Lung microvascular endothelial cell (primary cell): ENCODE measurements around the gene NTRK2. TPM values are rescaled to one million over a fixed set of nuclear protein-coding genes. Genes with fewer than 3 reads are reported as not detected.

ENCODE experiments used
- DNase-seq, 2 donors: peaks; one replicate each; pipeline versions ENCODE4 v3.0.0 to v3.0.0-alpha.2; 2010; ENCODE audit warnings: low read depth in 2 of 2
- total RNA-seq: library from RNA; depleted of rRNA; stranded (reverse); fragments of >200 nt; gene quantifications from 2 replicates; pipeline ENCODE4 v1.2.1, GENCODE V29; 2014

The NTRK2 gene
- total RNA-seq, 1 donor from 2014 or later, result under 0.01 TPM

- no peak for DNase-seq
Observed at GRCh38 chr9:84731696-84732095, 62.2 kb downstream of the NTRK2 start.

DNA sequence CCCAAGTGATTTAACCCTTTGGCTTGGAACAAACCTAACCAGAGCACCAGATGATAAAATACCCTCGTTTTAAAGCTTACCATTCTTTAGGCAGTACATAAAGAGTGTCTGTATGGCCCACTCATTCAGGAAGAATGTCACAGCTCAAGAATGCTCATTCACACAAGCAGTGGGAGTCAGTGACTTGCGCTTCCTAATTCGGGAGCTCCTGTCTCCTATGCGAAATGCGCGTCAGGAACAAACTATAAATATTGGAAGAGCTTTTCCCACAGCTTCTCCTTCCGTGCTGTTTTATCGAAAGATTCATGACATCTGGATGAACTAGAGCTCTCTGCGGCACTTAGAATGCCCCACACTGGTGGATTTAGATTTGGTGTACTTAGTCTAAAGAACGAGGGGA, 66.6 kb downstream of the NTRK2 start:
- DNase-seq, result no peak

DNA sequence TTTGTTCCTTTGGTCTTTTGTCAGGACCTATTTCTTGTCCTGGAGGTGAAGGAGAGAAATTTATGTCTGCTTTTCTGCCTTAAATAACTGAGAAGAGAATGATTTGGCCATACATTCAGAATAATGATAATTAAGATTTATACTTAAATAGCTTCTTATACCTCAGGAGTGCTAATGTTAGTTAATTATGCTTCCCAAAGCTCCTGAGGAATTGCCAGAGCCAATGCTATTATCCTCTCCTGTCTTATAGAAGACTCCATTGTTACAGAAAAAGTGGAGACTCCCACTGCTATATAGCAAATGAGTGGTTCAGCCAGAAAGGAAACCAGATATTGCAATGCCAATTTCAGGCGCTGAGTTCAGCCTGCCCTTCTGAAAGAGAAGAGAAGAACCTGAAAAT, 67.0 kb downstream of the NTRK2 start:
- no peak for DNase-seq

DNA sequence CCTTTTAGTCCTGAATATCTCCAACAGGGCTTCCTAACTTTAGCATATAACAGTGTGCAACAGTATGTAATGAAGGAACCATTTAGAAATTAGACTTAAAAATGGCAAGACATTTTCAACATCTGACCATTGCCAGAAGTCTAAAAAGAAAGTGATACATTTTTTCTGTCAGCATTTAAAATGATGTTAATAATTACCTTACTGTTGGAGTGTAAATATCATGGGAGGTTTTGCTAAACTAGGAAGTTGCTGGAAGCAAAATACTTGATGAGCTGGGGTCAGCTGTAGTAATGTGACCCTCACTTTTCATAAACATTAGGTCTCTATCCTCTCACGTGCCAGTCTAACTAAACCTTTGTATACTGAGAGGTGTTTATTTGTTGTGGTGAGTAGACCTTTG, 68.8 kb downstream of the NTRK2 start:
- DNase-seq, result no peak

DNA sequence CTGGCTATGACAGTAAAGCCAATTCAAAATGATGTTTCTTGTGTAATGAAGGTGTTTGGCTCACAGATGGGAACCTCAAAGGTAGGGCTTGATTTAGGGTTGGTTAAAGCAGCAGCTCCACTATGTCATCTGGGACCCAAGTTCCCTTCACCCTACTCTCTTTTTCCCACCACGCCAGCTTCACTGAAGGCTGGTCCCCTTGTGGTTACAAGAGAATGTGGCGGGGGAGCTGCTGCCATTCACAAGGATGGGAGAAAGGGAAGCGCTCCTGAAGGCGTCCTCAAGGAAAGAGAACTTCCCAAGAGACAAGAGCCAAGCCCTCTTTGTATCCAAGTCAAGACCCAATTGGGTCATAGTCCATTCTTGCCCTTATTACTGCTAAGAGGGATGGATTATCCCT, 72.7 kb downstream of the NTRK2 start:
- no peak for DNase-seq

- no peak for DNase-seq
Observed at GRCh38 chr9:84744195-84744594, 74.7 kb downstream of the NTRK2 start.

GRCh38 chr9:84744726-84745125, 75.2 kb downstream of the NTRK2 start:
- DNase-seq, result no peak

GRCh38 chr9:84748112-84748511, 78.6 kb downstream of the NTRK2 start:
- DNase-seq, result no peak

DNA sequence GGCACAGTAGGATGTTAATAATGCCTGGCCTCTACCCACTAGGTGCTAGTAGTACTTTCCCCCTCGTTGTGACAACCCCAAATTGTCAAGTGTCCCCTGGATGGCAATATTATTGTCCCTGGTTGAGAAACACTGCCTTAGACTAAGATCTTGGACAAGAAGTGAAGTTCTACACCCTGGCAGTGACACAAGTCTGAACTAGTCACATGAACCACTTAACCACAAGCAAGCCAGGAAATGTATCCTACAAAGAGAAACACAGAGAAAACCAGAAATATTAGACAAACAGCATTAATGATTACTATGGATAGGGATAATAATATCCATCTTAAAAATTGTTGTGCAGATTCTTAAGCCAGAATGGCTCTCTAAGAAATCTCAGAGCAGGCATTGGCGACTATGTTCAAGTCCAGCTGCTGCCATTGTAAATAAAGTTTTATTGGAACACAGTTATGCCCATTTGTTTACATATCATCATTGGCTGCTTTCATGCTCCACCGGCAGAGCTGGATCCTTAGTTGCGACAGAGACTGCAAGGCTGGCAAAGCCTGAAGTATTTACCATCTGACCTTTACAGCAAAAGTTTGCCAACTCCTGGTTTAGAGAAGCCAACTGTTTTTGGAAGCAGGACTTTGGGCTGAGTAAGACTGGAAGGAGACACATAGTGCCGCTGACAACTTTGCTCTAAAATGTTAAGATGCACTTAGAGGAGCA, 80.8 kb downstream of the NTRK2 start:
- no peak for DNase-seq

- DNase-seq, result no peak
Observed at GRCh38 chr9:84751921-84752320, 82.4 kb downstream of the NTRK2 start.

DNA sequence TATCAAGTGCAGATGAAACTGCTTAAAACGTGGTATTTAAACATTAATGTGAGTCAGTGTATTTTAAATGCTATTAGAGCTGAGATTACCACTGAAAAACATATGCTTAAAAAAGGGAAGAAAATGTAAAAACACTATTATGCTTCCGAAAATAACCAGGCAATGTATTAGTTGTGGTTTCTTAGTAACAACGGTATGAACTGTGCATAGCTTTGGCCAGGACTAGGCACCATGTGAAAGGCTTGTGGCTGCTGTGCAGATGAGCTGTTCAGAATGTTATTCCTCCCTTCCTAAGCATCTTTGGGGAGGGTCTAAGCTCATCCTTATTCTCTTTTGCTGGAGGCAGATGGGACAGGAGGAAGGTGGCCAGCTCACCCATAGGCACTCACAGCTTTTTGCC, 84.9 kb downstream of the NTRK2 start:
- no peak for DNase-seq

DNA sequence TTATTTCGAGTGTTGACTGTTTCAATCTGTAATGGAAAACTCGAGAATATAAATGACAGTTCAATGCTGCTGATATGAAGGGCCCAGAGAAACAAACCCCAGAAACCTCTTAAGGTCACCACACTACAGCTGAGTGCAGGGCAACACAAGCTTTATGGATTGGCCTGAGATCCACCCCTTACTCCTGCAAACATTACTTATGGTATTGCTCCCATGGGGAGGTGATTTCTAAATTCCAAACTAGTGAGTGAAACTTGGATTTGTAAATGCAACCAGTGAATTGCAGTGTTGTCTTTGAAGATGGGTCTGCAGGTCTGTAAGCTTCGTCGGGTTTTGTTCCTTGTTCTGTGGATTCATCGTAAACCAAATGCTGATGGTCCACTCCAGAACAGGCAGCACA, 85.4 kb downstream of the NTRK2 start:
- DNase-seq, result no peak

- DNase-seq, result no peak
Observed at GRCh38 chr9:84755380-84755779, 85.9 kb downstream of the NTRK2 start.

- no peak for DNase-seq
Observed at GRCh38 chr9:84756171-84756570, 86.6 kb downstream of the NTRK2 start.

GRCh38 chr9:84756731-84757130, 87.2 kb downstream of the NTRK2 start:
- no peak for DNase-seq

GRCh38 chr9:84758817-84759216, 89.3 kb downstream of the NTRK2 start:
- DNase-seq, result no peak

DNA sequence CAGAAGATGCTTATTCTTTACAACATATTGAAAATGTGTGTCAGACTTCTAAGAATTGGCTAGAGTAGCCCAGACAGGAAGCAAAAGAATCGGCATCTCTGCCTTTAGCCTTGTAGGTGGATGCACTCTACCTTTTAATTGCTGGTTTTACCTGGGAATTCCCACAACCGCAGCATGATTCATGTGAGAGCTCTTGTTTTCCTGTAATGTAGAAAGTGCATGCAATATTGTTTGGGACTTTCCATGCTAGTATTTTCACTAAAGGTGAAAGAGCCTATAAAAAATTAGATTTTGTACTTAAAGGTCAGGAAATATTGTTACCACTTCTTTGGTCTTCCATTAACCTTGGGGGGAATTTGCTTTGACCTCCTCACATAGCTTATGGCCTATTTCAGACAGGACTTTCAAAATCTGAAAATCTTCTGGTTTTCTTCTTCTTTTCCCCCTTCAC, 89.8 kb downstream of the NTRK2 start:
- no peak for DNase-seq

DNA sequence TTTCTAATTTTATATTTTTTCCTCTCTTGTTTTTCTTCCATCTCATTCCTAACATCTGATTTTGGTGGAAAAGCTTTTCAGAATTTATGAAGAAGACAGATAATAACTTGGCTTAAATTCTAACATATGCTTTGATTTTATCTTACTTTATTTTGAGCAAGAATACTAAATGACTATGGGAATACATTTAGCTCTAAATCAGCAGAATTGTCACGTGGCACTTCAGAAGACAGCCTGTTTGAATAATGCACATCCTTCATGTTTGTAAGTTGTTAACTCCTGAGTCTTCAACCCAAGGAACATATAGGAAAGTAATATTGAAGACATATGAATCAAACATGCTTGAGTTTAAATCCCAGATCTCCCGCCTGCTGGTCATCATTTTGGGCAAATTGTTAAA, 90.3 kb downstream of the NTRK2 start:
- DNase-seq, result no peak

GRCh38 chr9:84761137-84761808, 91.7 kb downstream of the NTRK2 start:
- DNase-seq, result no peak

DNA sequence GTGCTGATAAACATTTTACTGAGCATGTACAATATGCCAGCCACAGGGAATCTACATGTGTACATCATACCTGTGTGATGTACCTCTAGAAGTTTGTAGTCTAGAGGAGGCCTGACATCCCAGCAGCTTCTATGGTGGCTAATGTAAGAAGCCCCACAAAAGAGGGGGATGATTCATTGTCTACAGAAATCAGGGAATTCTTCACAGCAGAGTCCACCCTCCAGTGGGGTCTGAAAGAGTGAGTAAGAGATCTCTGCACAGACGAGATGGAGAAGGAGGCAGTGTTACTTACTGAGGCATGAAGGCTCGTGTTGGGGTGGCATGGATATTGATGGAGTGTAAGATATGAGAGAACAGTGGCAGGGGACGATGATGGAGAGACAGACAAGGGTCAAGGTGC, 103.0 kb downstream of the NTRK2 start:
- DNase-seq, result no peak

DNA sequence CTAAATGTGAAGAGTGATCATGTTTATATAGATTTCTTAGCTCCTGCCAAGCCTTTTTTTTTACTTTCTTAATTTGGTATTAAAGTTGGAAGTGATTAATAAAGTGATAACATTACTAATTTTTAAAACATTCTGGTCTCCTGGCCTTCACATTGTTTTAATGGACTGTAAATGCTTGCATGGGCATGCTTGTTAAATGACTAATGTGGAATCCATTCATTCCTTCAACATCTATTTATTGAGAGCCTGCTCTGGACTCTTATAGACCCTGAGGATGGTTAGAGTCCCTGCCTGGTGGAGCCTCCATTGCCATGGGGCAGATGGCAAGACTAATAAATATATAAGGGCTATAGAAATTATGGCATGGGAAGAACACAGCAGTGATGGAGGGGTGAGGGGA, 103.5 kb downstream of the NTRK2 start:
- DNase-seq, result no peak

DNA sequence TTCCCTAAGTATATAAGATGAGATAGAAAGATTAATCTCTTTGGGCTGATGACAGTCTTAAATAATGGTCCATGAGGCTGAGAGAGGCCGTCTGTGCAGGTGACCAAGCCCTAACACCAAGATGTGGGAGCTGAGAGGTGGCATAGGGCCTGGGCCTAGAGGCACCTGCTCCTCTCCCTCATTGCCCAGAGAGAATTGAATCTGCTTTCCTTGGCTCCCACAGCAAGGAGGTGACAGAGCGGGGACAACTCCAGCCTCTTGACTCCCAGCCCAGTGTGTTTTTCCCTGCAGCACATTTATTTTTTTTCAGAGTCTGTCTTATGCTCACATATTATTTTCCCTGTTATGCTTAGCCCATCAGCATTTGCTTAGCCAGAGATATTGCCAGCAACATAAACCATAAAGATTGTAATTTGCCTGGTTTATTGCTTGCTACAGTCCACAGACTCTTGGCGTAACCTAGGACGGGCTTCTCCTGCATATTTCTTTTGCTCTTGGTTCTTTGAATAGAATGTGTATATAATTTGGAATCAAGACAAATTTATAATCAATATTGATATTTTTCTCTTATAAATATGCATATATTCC, 105.6 kb downstream of the NTRK2 start:
- no peak for DNase-seq

GRCh38 chr9:84778570-84778969, 109.0 kb downstream of the NTRK2 start:
- no peak for DNase-seq
